Osteoblast (primary cell): ENCODE results near the gene CARD8. TPM values are rescaled to one million over a fixed set of nuclear protein-coding genes. Genes with fewer than 3 reads are reported as not detected.
"Not testable (repeated sequence)": the region's sequence is repeated elsewhere in the genome, so short reads cannot be mapped to it uniquely, and the experiment has no call there.

Experiments used
- DNase-seq: peaks from one replicate; pipeline ENCODE4 v3.0.0; 2011; ENCODE audit warnings: low spot score, mixed read lengths; ENCODE audit not compliant: insufficient read length; ENCODE audit errors: missing footprints
- H2AFZ ChIP-seq: 2 replicates; pipeline ENCODE4 v1.6.0; 2011; ENCODE audit warnings: mild to moderate bottlenecking, low read length
- H3K27ac ChIP-seq: 2 replicates; pipeline ENCODE4 v1.5.1; 2011; ENCODE audit warnings: mild to moderate bottlenecking, low read depth, low read length, moderate library complexity
- H3K27me3 ChIP-seq: 2 replicates; pipeline ENCODE4 v1.6.0; 2012; ENCODE audit warnings: mild to moderate bottlenecking, control low read depth, inconsistent platforms, low read length, moderate library complexity; ENCODE audit not compliant: insufficient read depth
- H3K36me3 ChIP-seq: 2 replicates; pipeline ENCODE4 v1.5.1; 2011; ENCODE audit warnings: mild to moderate bottlenecking, low read length, control low read depth, moderate library complexity; ENCODE audit not compliant: insufficient read depth
- H3K4me1 ChIP-seq: 2 replicates; pipeline ENCODE4 v1.5.1; 2011; ENCODE audit warnings: mild to moderate bottlenecking, low read length, control low read depth, moderate library complexity; ENCODE audit not compliant: insufficient read depth
- H3K4me2 ChIP-seq: 2 replicates; pipeline ENCODE4 v1.6.0; 2011; ENCODE audit warnings: mild to moderate bottlenecking, low read length; ENCODE audit not compliant: insufficient read depth
- H3K4me3 ChIP-seq: fragments of 200-600 bp; sonication (generic); 3 replicates; pipeline ENCODE4 v1.5.1; 2012; ENCODE audit warnings: mild to moderate bottlenecking, low read length, inconsistent platforms; ENCODE audit not compliant: insufficient read depth
- H3K79me2 ChIP-seq: 2 replicates; pipeline ENCODE4 v1.6.0; 2012; ENCODE audit warnings: mild to moderate bottlenecking, low read length, control low read depth, inconsistent platforms; ENCODE audit not compliant: insufficient read depth
- H3K9me3 ChIP-seq: 2 replicates; pipeline ENCODE4 v1.5.1; 2011; ENCODE audit warnings: low read depth, low read length, control low read depth
- H4K20me1 ChIP-seq: 2 replicates; pipeline ENCODE4 v1.6.0; 2012; ENCODE audit warnings: mild to moderate bottlenecking, low read length, control low read depth; ENCODE audit not compliant: insufficient read depth
- CTCF ChIP-seq: IDR thresholded peaks from 2 replicates; pipeline ENCODE4 v1.5.1; 2011; ENCODE audit warnings: mild to moderate bottlenecking, low read depth, low read length, moderate library complexity; ENCODE audit errors: extremely low read depth
- total RNA-seq: library from RNA; depleted of rRNA; stranded (reverse); fragments of >200 nt; gene quantifications from 2 replicates; pipeline ENCODE4 v1.2.3, GENCODE V29; 2012

CARD8 gene
- total RNA-seq, 1 donor, result 17.4 TPM

DNA sequence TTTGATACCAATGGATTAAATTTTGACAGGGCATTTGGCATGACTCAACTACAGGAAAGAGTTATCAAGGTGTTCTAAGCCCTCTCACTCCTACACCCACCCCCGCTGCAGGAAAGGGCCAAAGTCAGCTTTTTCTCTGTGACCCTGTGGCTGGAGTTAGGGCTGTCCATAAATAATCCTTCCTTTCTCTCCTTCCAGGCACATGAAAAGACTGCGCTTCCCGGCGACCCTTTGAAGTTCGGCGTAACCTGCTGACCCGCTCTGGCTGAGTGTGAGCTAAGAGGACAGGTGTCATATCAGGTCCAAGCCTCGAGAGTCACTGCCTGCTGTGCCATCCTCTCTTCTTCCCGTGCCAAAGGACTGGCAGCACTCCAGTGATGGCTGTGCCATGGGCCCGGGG, 39.7 kb upstream of the CARD8 start:
- H2AFZ ChIP-seq, result no peak overlapping the region
- no peaks in the 10 kb centered on the region for H3K27me3 ChIP-seq
- no peaks in the 10 kb centered on the region for H3K79me2 ChIP-seq
- no peak overlapping the region for H3K27ac ChIP-seq
- H3K4me1 ChIP-seq, result peaks cover 12% of the 10 kb centered on the region
- no peaks in the 10 kb centered on the region for H3K36me3 ChIP-seq
- H3K4me2 ChIP-seq, result no peak overlapping the region
- no peak for DNase-seq
- H3K4me3 ChIP-seq, result no peak overlapping the region
- no peaks in the 10 kb centered on the region for H4K20me1 ChIP-seq
- TF ChIP-seq CTCF, result no peak
- no peaks in the 10 kb centered on the region for H3K9me3 ChIP-seq

DNA sequence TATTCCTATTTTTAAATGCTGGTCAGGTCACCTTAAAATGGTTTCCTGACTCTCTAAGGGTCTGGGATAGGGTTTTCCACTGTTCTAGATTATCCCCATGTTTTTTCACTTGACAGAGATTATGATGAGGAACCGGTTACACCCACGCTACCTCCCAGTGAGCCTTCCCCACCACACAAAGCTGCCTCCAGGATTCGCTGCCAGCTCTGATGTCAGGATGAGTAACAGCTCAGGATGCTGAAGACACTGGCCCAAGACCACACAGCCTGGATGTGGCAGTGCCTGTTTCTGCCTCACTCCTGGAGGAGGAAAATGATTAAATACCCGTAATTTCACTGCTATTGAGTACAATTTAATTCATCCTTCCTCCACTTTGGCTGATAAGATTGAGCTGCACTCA, 37.1 kb upstream of the CARD8 start:
- Histone ChIP-seq H3K36me3 (no peaks in the 10 kb centered on the region), H3K9me3 (no peaks in the 10 kb centered on the region), H3K79me2 (no peaks in the 10 kb centered on the region), H3K27ac (no peak overlapping the region), H2AFZ (no peak overlapping the region), H3K4me3 (no peak overlapping the region), H3K4me1 (peaks cover 17% of the 10 kb centered on the region), H4K20me1 (no peaks in the 10 kb centered on the region), H3K4me2 (no peak overlapping the region), H3K27me3 (no peaks in the 10 kb centered on the region)
- DNase-seq, result peak; percentile 93
- TF ChIP-seq CTCF, result no peak

GRCh38 chr19:48291489-48291815, 35.7 kb upstream of the CARD8 start:
- H3K27me3 ChIP-seq, H3K79me2 ChIP-seq, H3K27ac ChIP-seq, H3K9me3 ChIP-seq, DNase-seq, H3K36me3 ChIP-seq, H4K20me1 ChIP-seq, H3K4me3 ChIP-seq, H2AFZ ChIP-seq: not testable (repeated sequence)
- peak overlapping the region; percentile 96 for H3K4me2 ChIP-seq
- H3K4me1 ChIP-seq, result peaks cover 17% of the 10 kb centered on the region

DNA sequence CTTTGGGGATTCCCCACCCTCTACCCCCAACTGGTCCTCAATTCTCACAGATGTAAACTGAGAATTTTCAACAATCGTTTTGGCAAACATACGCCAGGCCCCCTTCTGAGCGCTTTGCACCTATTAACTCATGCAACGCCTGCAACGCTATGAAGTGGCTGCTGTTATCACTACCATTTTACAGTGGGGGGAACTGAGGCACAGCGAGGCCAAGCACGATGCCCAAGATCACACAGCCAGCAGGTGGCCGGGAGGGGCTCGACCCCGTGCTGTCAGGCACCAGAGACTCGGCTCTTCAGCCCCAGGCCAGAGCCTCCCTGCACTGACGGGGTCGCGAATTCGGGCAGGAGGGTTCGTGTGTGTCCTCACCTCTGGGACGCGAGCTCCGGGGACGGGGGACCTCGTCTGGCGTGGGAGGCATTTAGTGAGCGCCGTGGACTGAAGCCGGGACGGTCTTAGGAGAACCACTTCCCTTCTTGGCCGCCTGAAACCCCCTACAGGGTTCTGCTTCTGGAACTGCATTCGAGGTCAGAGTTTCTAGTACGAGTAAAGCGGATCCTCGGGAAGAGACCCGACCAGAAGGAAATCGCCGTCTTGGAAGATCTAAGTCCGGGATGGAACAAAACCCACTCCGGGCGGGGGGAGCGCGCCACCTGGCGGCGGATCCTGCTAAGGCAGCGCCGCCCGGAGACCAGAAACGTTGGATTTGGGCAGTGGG, 35.2 kb upstream of the CARD8 start:
- Histone ChIP-seq H3K27me3 (no peaks in the 10 kb centered on the region), H3K4me3 (peak overlapping the region; percentile 71), H3K9me3 (peaks cover 4% of the 10 kb centered on the region), H3K79me2 (no peaks in the 10 kb centered on the region), H2AFZ (peak overlapping the region; percentile 82), H3K36me3 (no peaks in the 10 kb centered on the region), H3K27ac (no peak overlapping the region), H3K4me2 (peak overlapping the region; percentile 96), H3K4me1 (peaks cover 17% of the 10 kb centered on the region), H4K20me1 (no peaks in the 10 kb centered on the region)
- peak; percentile 93 for TF ChIP-seq CTCF
- DNase-seq, result peak; percentile 94
